IMR-90 (cell line): Measurements from ENCODE around the gene NRG4. TPM values are rescaled to one million over a fixed set of nuclear protein-coding genes. Genes with fewer than 3 reads are reported as not detected.

Experiments used
- ATAC-seq: fragments of 200-7000 bp; cut with Tn5 transposase; 2 replicates; pipeline ENCODE4 v1.9.1; 2020; ENCODE audit warnings: low read depth, mild to moderate bottlenecking, moderate library complexity
- BruUV-seq: library from RNA; stranded (reverse); fragments of 400-500 nt; replicated peaks from 2 replicates; lab custom pipeline; 2021; lab: Mats Ljungman, UMichigan
- CTCF ChIA-PET: fragments of 300-600 bp; formaldehyde crosslinking; extraction: SDS; loops from one replicate; lab custom pipeline; 2021; ENCODE audit warnings: antibody characterized with exemption; lab: Yijun Ruan, JAX
- POLR2A ChIA-PET: fragments of 300-600 bp; sonication (Branson Sonifier 250); formaldehyde crosslinking; loops from one replicate; lab custom pipeline; 2022; ENCODE audit warnings: antibody characterized with exemption; ENCODE audit not compliant: unreplicated experiment; lab: Charles Lee
- DNase-seq: peaks from one replicate; pipeline ENCODE4 v3.0.0; 2013
- H2AFZ ChIP-seq: replicated peaks from 2 replicates; pipeline ENCODE3; 2013; ENCODE audit warnings: low read length, mild to moderate bottlenecking; ENCODE audit not compliant: poor library complexity
- H2AK5ac ChIP-seq: 2 replicates; pipeline ENCODE4 v1.6.1; 2013; ENCODE audit warnings: low read depth, low read length, inconsistent platforms
- H2AK9ac ChIP-seq: replicated peaks from 2 replicates; pipeline ENCODE3; 2013; ENCODE audit warnings: mild to moderate bottlenecking, low read depth, low read length, moderate library complexity; ENCODE audit not compliant: poor library complexity
- H2BK120ac ChIP-seq: 2 replicates; pipeline ENCODE4 v1.6.1; 2013; ENCODE audit warnings: low read depth, low read length, inconsistent platforms
- H2BK15ac ChIP-seq: 3 replicates; pipeline ENCODE4 v1.6.1; 2013; ENCODE audit warnings: low read depth, low read length, inconsistent platforms
- H2BK20ac ChIP-seq: 2 replicates; pipeline ENCODE4 v1.6.1; 2013; ENCODE audit warnings: low read depth, mild to moderate bottlenecking, inconsistent platforms, low read length, moderate library complexity
- H2BK5ac ChIP-seq: 2 replicates; pipeline ENCODE4 v1.6.1; 2013; ENCODE audit warnings: mild to moderate bottlenecking, low read depth, low read length, inconsistent platforms; ENCODE audit not compliant: poor library complexity, severe bottlenecking
- H3K14ac ChIP-seq: replicated peaks from 2 replicates; pipeline ENCODE4 v1.6.1; 2013; ENCODE audit warnings: low read depth, low read length, inconsistent platforms
- H3K18ac ChIP-seq: 2 replicates; pipeline ENCODE4 v1.6.1; 2013; ENCODE audit warnings: low read depth, low read length, control low read depth
- H3K23ac ChIP-seq: 2 replicates; pipeline ENCODE4 v1.6.1; 2013; ENCODE audit warnings: low read depth, low read length, inconsistent platforms
- H3K27ac ChIP-seq: 2 replicates; pipeline ENCODE4 v1.5.1; 2013; ENCODE audit warnings: mild to moderate bottlenecking, control low read depth, low read length; ENCODE audit not compliant: insufficient read depth
- H3K27me3 ChIP-seq: 2 replicates; pipeline ENCODE4 v1.6.1; 2013; ENCODE audit warnings: low read length; ENCODE audit not compliant: control insufficient read depth, insufficient read depth
- H3K36me3 ChIP-seq: 2 replicates; pipeline ENCODE4 v1.6.1; 2013; ENCODE audit warnings: low read length, mixed read lengths; ENCODE audit not compliant: control insufficient read depth, insufficient read depth
- H3K4ac ChIP-seq: 2 replicates; pipeline ENCODE4 v1.6.1; 2013; ENCODE audit warnings: low read depth, low read length, inconsistent platforms
- H3K4me1 ChIP-seq: 2 replicates; pipeline ENCODE4 v1.6.1; 2013; ENCODE audit warnings: low read length, mixed read lengths; ENCODE audit not compliant: control insufficient read depth, insufficient read depth
- H3K4me2 ChIP-seq: 2 replicates; pipeline ENCODE4 v1.6.1; 2013; ENCODE audit warnings: low read depth, mild to moderate bottlenecking, control low read depth, low read length, moderate library complexity
- H3K4me3 ChIP-seq: 2 replicates; pipeline ENCODE4 v1.5.1; 2013; ENCODE audit warnings: low read depth, mild to moderate bottlenecking, control low read depth, low read length, moderate library complexity; ENCODE audit not compliant: insufficient read depth
- H3K56ac ChIP-seq: 2 replicates; pipeline ENCODE4 v1.6.1; 2013; ENCODE audit warnings: low read length, inconsistent platforms; ENCODE audit not compliant: insufficient read depth; ENCODE audit errors: extremely low read depth
- H3K79me1 ChIP-seq, 2 experiments: 2 replicates each; pipeline ENCODE4 v1.6.1; 2013; ENCODE audit warnings: low read length in 2 of 2, inconsistent platforms in 1 of 2, low read depth in 1 of 2
- H3K9ac ChIP-seq: 2 replicates; pipeline ENCODE4 v1.6.1; 2013; ENCODE audit warnings: low read depth, low read length, control low read depth
- H3K9me1 ChIP-seq: 2 replicates; pipeline ENCODE4 v1.6.1; 2013; ENCODE audit warnings: low read length, inconsistent platforms; ENCODE audit not compliant: insufficient read depth
- H3K9me3 ChIP-seq: 2 replicates; pipeline ENCODE4 v1.6.1; 2013; ENCODE audit warnings: low read length; ENCODE audit not compliant: control insufficient read depth, insufficient read depth
- H4K20me1 ChIP-seq: 2 replicates; pipeline ENCODE4 v1.6.1; 2013; ENCODE audit warnings: low read length, inconsistent platforms; ENCODE audit not compliant: insufficient read depth
- H4K5ac ChIP-seq: 2 replicates; pipeline ENCODE4 v1.6.1; 2013; ENCODE audit warnings: mild to moderate bottlenecking, low read depth, low read length, control low read depth
- H4K8ac ChIP-seq, 2 experiments: 2 replicates each; pipeline ENCODE4 v1.6.1; 2013; ENCODE audit warnings: low read depth in 2 of 2, low read length in 2 of 2, control low read depth in 1 of 2, inconsistent platforms in 1 of 2
- H4K91ac ChIP-seq: 2 replicates; pipeline ENCODE4 v1.6.1; 2013; ENCODE audit warnings: low read depth, low read length, inconsistent platforms; ENCODE audit not compliant: insufficient read depth
- BHLHE40 ChIP-seq: fragments of 150-350 bp; IDR thresholded peaks from 2 replicates; pipeline ENCODE4 v1.6.1; 2016; ENCODE audit warnings: mild to moderate bottlenecking, low read depth, low read length
- CEBPB ChIP-seq: IDR thresholded peaks from 2 replicates; pipeline ENCODE4 v1.6.1; 2012; ENCODE audit warnings: low read depth, low read length, improper control_type of control experiment
- CHD1 ChIP-seq: IDR thresholded peaks from 2 replicates; pipeline ENCODE4 v1.6.1; 2012; ENCODE audit warnings: low read depth, low read length, improper control_type of control experiment
- CTCF ChIP-seq: conservative IDR thresholded peaks from 2 replicates; pipeline ENCODE4 v1.5.1; 2012; ENCODE audit warnings: mild to moderate bottlenecking, low read depth, low read length, improper control_type of control experiment
- ELK1 ChIP-seq: fragments of 150-350 bp; IDR thresholded peaks from 2 replicates; pipeline ENCODE4 v1.6.1; 2016; ENCODE audit warnings: low read depth, mild to moderate bottlenecking, low read length, moderate library complexity, borderline replicate concordance
- FOS ChIP-seq: fragments of 150-350 bp; IDR thresholded peaks from 2 replicates; pipeline ENCODE4 v1.6.1; 2016; ENCODE audit warnings: low read depth, low read length
- MAFK ChIP-seq: IDR thresholded peaks from 2 replicates; pipeline ENCODE4 v1.6.1; 2012; ENCODE audit warnings: low read depth, low read length, improper control_type of control experiment
- MAZ ChIP-seq: IDR thresholded peaks from 2 replicates; pipeline ENCODE4 v1.6.1; 2012; ENCODE audit warnings: low read depth, mild to moderate bottlenecking, low read length, improper control_type of control experiment, moderate library complexity, borderline replicate concordance
- MXI1 ChIP-seq: IDR thresholded peaks from 2 replicates; pipeline ENCODE4 v1.6.1; 2012; ENCODE audit warnings: low read depth, mild to moderate bottlenecking, low read length, moderate library complexity, borderline replicate concordance
- NFE2L2 ChIP-seq: fragments of 150-350 bp; IDR thresholded peaks from 2 replicates; pipeline ENCODE4 v1.6.1; 2016; ENCODE audit warnings: low read depth, mild to moderate bottlenecking, low read length
- POLR2A ChIP-seq: IDR thresholded peaks from 2 replicates; pipeline ENCODE4 v1.6.1; 2012; ENCODE audit warnings: mild to moderate bottlenecking, low read depth, low read length
- RAD21 ChIP-seq: IDR thresholded peaks from 2 replicates; pipeline ENCODE4 v1.6.1; 2012; ENCODE audit warnings: low read length, improper control_type of control experiment
- RCOR1 ChIP-seq: IDR thresholded peaks from 2 replicates; pipeline ENCODE4 v1.6.1; 2012; ENCODE audit warnings: mild to moderate bottlenecking, low read length, improper control_type of control experiment; ENCODE audit not compliant: insufficient replicate concordance
- SMC3 ChIP-seq: fragments of 150-350 bp; IDR thresholded peaks from 2 replicates; pipeline ENCODE4 v1.6.1; 2016; ENCODE audit warnings: low read depth, mild to moderate bottlenecking, antibody characterized with exemption, low read length, moderate library complexity
- WGBS, 2 experiments: methylation state at CpG; one replicate each; pipeline versions ENCODE4 v1.1.5 to v1.1.7; 2013; ENCODE audit warnings: missing lambda C conversion rate in 2 of 2; ENCODE audit not compliant: insufficient read length in 1 of 2; ENCODE audit errors: extremely low coverage in 2 of 2; 5-methylcytosine and 5-hydroxymethylcytosine counted together
- dilution Hi-C: fragments of 300-500 bp; cut with HindIII; formaldehyde crosslinking; loops from one replicate; pipeline ENCODE4 v1.14.3; 2018; ENCODE audit warnings: low sequenced_read_pairs; ENCODE audit not compliant: unreplicated experiment
- in situ Hi-C: fragments of 300-500 bp; cut with MboI; formaldehyde crosslinking; loops from 3 replicates; pipeline ENCODE4 v1.14.3; 2019; ENCODE audit warnings: low sequenced_read_pairs, inconsistent platforms, mixed read lengths
- intact Hi-C: fragments of 100-400 bp; cut with micrococcal nuclease; formaldehyde crosslinking; loops from 2 replicates; pipeline ENCODE4 v1.10.0; 2022
- polyA plus RNA-seq, 3 experiments: library from polyadenylated mRNA; depleted of rRNA; stranded (reverse); fragments of >200 nt; gene quantifications; 2 replicates each; pipeline ENCODE4 v1.2.3, GENCODE V29; 2012; ENCODE audit warnings: low replicate concordance in 1 of 3
- total RNA-seq: library from RNA; depleted of rRNA; stranded (reverse); fragments of >200 nt; gene quantifications from 2 replicates; pipeline ENCODE4 v1.2.3, GENCODE V29; 2012

NRG4 gene
- total and polyA plus RNA-seq, 2 of the 4 experiments (the other 2 are of a cell fraction) = not detected

DNA sequence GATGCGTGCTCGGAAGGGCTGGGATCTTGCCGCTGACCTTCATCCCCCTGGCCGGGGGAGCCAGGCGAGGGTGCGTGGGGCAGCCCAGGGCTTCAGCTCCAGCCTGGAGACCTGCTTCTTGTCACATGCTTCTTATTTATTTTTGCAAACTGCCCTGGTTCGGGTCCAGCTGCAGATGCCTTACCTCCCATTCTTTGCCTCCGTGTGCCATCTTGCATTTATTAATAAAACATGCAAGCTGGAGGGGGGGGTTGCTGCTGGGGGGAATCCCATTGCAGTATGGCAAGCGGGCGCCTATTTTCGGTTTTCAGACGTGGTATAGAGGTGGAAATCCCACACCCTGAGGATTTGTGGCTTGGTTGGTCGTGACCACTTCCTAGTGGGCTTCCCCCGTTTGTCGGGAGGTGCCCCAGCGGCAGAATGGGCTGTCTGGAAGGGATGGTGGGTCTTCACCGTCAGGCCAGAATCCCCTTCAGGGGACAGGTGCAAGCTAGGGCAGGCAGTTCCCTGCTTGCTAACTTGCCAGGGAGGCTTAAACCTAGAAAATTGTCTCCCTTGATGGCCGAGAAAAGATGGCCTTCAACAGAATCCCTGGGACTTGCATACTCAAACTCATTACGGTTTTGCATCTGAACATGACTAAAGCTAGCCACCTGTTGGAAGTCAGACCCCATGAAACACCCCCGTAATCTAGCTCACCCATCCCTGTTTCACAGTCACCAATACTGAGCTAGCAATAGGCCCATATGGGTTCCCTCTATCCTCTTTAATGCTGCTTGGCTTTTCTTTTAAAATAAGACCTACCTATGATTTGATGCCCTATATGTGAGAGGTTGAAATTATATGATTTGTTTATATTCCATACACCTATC lies 48.1 kb upstream of the NRG4 start:
- Histone ChIP-seq H4K8ac (no peak overlapping the region), H3K18ac (no peak overlapping the region), H3K56ac (no peak overlapping the region), H3K14ac (no peak overlapping the region), H4K91ac (no peak overlapping the region), H2AK5ac (no peak overlapping the region), H3K4me1 (peaks cover 1% of the 10 kb centered on the region; the same call in 1 of the 2 replicates), H3K4me3 (peak overlapping the region; percentile 55), H3K23ac (no peak overlapping the region), H3K27me3 (peaks cover 66% of the 10 kb centered on the region), H2BK15ac (no peak overlapping the region), H3K9me3 (no peaks in the 10 kb centered on the region), H3K27ac (no peak overlapping the region), H3K9me1 (no peaks in the 10 kb centered on the region), H2BK5ac (no peak overlapping the region), H2BK20ac (no peak overlapping the region), H3K36me3 (no peaks in the 10 kb centered on the region), H3K79me1 (no peaks in the 10 kb centered on the region), H3K9ac (no peak overlapping the region), H2BK120ac (no peak overlapping the region), H2AK9ac (no peak overlapping the region), H4K20me1 (no peaks in the 10 kb centered on the region), H3K4ac (no peak overlapping the region), H2AFZ (peak overlapping the region; percentile 85), H3K4me2 (peak overlapping the region; percentile 85), H4K5ac (no peak overlapping the region)
- no TSS peak for BruUV-seq
- ChIA-PET CTCF (interaction anchor here (0.6 to 3.5 kb wide), 2 partner anchors 12 to 79 kb away, joined by 3 to 29 read pairs; no protein-coding TSS in a partner anchor), POLR2A (no interaction called here)
- intact Hi-C loops = no loop called here
- in situ Hi-C loops = no loop called here
- dilution Hi-C loops = no loop called here
- ATAC-seq = no peak; the same call in 1 of the 2 replicates
- WGBS, 2 experiments = 54% methylated on average over 2 of the region's 20 CpGs; no CpG with 5 or more reads in 1 of the 2 experiments
- no peak for DNase-seq
- no peak for TF ChIP-seq MAZ
- no peak for TF ChIP-seq CTCF
- no peak for TF ChIP-seq BHLHE40
- no peak for TF ChIP-seq CHD1
- no peak for TF ChIP-seq FOS
- no peak for TF ChIP-seq MAFK
- no peak for TF ChIP-seq POLR2A
- TF ChIP-seq NFE2L2 = no peak
- TF ChIP-seq CEBPB = no peak
- TF ChIP-seq RAD21 = no peak
- no peak for TF ChIP-seq ELK1
- no peak for TF ChIP-seq RCOR1
- TF ChIP-seq MXI1 = no peak
- no peak for TF ChIP-seq SMC3
